GM18517 (cell line): Measurements from ENCODE around the gene BCL11A.

Experiments
- ATAC-seq: cut with Tn5 transposase; IDR thresholded peaks from one replicate; pipeline ENCODE4 v1.9.1; 2021; ENCODE audit warnings: mild to moderate bottlenecking, moderate library complexity; ENCODE audit not compliant: unreplicated experiment

The BCL11A gene

DNA sequence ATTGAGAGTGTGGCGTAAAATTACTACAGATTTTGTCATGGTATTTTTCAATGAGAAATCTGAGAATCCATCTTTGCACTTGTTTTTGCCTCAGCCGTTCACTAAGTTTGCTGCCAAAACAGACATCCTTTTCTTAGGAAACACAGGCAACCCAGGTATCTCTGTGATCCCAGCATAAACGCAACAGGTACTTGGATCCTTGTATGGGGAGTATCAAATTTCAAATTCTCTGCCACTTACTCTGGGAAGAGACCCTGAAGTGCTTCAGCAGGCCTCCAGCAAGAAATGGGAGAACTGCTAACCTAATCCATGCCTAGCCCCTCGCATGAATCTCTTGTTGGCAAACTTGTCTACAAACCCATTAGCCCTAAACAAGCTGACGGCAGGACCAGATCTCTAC lies 83.1 kb downstream of the BCL11A start:
- ATAC-seq, result no peak

DNA sequence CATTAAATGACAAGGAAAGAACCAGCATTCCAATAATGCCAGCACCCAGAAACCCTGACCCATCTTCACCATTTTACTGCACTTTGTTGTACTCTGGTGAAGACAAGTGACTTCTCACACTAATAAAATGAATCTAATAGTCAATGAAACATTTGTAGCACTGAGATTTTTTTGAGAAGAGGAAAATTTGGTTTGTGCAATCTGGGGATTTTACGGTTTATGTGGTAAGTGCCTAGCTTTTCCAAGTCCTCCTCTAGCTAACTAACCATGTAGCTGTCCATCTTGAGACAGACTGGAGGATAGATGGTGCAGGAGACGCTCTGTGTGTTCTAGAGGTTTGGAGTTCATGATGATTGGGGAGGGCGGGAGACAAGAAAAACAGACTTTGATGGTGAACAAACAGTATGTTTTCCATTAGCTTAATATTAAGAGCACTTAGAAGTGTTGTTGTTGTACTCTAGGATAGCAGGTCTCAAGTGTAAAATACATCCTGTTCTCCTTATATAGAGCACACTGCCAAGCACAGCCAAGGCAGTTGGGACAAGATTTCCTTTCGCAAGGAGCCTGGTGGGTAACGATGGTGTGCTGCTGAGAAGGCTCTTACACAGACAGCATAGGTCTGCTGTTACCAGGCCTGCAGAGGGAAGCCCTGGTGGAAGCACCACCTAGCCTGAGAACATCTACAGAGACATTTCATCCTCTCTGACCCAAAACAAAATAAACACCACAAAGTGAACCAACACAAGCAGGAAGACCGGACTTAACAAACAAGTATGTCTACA lies 83.7 kb downstream of the BCL11A start:
- ATAC-seq, result no peak

DNA sequence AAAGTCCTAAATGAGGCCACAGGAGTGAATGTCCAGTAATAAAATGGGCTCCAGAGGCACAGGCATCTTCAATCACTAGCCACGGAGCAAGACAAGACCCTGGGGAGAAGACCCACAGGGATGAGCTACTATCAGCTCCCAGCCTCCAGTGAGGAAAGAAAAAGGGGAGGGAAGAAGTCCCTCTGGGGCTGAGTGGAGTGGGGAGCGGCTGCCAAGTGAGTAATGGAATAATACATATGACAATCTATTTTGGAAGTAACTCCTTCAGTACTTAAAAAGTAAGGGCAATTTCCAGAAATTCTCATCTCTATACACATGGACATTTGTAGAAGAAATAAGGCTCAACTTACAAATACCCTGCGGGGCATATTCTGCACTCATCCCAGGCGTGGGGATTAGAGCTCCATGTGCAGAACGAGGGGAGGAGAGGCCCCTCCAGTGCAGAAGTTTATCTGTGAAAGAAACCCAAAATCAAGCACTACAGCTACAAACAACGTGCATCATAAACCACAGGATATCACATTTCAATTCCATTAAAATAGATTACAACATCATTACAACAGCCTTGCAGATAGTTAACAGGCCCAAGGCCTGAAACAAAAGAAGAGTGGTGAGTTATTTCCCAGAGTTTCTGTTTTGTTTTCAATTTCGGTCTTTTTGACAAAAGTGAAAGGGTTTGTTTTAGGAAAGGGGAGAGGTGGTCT lies 84.9 kb downstream of the BCL11A start:
- no peak for ATAC-seq

DNA sequence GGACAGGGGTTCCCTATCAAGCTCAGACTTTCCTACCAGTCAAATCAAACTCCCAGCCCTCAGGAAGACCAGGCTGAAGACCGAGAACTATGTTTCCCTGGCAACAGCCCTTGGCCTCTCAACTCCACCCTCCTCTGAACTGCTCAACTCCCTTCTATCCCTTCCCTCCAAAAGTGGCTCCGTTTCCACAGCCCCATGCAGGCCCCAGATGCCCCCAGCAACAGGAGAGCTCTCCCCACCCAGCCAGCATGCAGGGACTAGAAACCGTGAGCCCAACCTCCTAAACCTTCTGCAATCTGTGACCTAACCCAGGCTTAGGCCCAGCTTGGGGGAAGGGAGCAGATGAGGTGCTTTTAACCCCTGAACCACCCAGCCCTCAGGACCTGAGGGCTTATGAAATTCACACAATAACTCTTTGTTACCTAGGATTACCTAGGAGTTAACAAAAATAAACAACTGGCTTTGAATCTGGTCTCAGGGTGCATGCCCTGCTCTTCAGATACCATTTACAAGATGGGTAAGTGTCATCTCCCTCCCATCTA lies 87.2 kb downstream of the BCL11A start:
- no peak for ATAC-seq

DNA sequence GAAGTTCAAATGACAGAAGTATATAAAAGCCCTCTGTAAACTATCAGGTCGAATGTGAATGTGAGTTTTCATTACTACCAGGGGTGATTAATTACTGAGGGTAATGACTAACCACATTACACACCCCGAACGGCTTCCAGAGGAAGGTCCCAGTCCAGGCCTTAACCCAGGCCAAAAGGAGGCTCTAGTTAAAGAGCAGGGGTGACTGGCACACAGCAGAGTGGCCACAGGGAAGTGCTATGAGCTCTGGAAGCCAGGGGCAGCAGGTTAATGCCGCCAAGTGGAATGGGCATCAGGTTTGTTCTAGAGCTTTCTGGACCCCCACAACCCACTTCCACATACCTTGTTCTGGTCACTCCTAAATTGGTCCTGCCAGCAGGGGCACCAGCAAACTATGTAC lies 87.7 kb downstream of the BCL11A start:
- no peak for ATAC-seq

DNA sequence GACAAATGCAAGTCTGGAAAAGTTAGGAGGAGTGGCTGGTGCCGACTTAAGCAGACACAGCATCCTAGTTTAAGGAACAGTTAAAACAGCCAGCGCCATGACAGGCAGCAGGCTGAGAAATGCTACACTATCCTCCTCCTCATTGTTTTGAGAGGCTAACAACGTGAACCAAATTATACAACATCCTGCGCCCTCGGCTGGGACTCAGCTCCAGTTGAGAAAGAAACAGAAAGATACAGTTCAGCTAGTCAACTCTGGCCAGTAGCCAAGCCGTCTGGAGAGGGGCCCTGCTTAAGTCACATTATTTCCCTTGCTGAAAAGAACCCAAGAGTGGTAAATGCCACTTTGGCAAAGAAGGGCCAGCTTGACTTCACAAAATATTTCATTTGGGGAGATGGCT lies 90.2 kb downstream of the BCL11A start:
- ATAC-seq, result no peak

DNA sequence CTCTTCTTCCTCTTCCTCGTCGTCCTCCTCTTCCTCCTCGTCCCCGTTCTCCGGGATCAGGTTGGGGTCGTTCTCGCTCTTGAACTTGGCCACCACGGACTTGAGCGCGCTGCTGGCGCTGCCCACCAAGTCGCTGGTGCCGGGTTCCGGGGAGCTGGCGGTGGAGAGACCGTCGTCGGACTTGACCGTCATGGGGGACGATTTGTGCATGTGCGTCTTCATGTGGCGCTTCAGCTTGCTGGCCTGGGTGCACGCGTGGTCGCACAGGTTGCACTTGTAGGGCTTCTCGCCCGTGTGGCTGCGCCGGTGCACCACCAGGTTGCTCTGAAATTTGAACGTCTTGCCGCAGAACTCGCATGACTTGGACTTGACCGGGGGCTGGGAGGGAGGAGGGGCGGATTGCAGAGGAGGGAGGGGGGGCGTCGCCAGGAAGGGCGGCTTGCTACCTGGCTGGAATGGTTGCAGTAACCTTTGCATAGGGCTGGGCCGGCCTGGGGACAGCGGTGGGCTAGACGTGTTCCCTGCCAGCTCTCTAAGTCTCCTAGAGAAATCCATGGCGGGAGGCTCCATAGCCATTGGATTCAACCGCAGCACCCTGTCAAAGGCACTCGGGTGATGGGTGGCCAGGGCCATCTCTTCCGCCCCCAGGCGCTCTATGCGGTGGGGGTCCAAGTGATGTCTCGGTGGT lies 91.9 kb downstream of the BCL11A start:
- ATAC-seq, result no peak

DNA sequence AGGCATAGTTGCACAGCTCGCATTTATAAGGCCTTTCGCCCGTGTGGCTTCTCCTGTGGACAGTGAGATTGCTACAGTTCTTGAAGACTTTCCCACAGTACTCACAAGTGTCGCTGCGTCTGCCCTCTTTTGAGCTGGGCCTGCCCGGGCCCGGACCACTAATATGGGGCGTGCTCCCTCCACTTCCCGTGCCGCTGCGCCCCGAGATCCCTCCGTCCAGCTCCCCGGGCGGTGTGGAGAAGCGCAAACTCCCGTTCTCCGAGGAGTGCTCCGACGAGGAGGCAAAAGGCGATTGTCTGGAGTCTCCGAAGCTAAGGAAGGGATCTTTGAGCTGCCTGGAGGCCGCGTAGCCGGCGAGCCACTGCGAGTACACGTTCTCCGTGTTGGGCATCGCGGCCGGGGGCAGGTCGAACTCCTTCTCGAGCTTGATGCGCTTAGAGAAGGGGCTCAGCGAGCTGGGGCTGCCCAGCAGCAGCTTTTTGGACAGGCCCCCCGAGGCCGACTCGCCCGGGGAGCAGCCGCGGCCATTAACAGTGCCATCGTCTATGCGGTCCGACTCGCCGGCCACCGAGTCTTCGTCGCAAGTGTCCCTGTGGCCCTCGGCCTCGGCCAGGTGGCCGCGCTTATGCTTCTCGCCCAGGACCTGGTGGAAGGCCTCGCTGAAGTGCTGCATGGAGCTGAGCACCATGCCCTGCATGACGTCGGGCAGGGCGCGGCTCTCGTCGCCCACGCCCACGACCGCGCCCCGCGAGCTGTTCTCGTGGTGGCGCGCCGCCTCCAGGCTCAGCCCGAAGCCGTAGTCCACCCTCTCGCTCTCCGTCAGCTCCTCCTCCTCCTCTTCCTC lies 92.7 kb downstream of the BCL11A start:
- ATAC-seq, result no peak

DNA sequence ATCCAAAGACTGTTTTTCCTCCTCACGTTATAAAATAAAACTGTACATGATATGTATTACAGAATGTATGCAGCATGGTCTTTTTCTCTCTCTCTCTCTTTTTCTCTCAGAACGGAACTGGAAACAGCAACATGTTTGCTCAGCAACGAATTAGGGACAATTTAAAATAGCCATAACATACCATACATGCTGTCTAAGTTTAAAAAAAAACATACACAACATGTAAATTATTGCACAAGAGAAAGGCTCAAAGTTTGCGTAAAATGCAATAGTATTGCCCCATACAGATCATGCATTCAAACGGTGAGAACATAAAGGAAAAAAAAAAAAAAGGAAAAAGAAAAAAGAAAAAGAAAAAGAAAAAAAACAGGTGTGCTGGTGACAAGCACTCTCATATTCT lies 93.6 kb downstream of the BCL11A start:
- ATAC-seq, result no peak

DNA sequence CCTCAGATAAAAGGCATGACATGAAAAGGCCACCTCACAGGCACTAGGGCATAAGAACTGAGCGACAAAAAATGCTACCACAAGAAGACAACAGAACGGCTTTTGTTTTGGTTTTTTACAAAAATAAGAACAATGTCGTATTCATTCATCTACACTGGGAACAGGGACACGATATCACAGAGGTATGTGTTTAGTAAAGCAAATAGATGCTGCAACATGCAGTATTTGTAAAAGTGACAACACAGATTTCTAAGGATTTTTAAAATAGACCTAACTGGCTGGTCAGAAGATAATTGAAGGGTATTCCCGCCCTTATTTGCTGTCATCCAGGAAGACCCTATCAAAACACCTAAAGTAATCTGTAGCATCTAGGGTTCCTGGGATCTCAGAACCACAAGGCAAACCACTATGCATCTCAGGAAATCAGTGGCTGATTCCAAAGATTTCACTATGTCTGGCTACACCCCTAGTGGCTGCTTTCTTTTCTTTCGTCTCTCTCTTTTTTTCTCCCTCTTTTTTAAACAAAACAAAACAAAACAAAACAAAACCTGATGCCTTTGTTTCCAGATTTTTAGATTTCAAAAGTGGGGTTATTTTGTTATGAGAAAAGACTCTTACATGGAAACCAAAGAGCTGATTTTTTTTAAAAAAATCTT lies 97.2 kb downstream of the BCL11A start:
- no peak for ATAC-seq

DNA sequence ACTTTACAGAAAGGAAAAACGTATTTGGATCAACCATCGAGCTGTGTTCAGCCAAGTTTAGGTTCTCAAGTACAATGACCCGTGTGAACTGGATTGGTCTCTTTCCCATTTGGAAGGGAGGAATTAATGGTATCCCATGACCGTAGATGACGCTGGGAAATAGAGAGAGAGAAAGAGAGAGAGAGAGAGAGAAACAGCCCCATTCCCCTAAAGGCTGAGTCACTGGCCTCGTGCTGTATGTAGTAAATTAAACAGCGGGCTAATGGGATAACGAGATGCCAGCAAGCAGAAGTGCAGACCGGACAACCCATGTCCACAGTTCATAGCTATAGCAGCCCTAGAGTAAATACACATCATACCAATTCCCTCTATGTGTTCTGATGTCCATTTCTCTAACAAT lies 99.6 kb downstream of the BCL11A start:
- no peak for ATAC-seq

DNA sequence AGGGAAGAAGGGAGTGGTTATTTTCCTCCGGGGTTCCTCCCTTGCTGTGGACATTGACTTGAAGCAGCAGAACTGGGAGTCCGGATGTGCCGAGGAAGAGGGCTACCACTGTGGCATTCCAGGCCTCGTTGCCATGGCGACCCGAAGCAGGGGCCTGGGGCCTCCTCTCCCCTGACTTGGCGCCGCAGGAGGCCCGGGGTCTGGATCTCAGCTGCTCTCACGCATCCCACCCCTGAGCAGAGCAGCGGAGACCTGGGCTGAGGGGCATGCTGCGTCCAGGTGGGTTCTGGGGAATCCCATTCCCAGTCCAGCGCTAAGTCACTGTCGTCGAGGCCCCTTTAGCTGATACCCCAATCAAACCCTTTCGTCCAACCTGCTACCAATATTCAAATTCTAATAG lies 100.2 kb downstream of the BCL11A start:
- ATAC-seq, result no peak

DNA sequence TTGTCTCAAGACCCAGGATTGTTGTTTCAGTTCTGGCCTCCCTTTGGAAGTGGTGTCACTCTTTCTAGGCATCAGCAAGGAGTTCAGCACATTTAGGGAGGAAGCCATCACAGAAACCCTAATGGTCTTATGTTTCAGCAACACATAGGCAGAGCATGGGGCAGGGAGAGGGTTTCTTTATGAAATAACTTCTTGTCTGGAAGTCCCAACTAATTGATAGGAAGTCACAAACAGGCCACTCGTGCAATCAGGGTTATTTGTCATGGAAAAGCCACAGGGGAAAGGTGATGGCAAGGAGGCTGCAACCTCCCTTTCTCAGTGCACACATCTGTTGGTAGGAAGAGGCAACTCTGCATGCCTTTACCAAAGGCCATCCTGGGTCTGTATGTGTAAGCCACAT lies 103.0 kb downstream of the BCL11A start:
- no peak for ATAC-seq

DNA sequence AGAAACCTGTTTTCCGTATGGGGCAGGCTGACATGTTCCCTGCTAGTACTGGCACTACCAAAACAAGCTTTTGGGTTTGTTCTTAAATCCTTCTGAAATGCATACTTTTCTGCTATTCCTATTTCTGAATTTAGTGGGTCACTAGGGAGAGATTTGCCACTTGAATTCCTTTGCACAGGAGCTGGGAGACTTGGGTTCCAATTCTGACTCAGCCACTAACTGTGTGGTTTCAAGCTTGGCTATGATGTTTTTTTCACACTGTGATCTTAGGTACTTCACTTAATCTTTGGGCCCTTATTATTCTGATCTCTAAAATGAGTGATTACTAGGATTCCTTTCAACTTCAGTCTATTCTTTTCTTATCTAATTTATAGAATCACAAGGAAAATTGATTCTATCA lies 105.5 kb downstream of the BCL11A start:
- ATAC-seq, result no peak

DNA sequence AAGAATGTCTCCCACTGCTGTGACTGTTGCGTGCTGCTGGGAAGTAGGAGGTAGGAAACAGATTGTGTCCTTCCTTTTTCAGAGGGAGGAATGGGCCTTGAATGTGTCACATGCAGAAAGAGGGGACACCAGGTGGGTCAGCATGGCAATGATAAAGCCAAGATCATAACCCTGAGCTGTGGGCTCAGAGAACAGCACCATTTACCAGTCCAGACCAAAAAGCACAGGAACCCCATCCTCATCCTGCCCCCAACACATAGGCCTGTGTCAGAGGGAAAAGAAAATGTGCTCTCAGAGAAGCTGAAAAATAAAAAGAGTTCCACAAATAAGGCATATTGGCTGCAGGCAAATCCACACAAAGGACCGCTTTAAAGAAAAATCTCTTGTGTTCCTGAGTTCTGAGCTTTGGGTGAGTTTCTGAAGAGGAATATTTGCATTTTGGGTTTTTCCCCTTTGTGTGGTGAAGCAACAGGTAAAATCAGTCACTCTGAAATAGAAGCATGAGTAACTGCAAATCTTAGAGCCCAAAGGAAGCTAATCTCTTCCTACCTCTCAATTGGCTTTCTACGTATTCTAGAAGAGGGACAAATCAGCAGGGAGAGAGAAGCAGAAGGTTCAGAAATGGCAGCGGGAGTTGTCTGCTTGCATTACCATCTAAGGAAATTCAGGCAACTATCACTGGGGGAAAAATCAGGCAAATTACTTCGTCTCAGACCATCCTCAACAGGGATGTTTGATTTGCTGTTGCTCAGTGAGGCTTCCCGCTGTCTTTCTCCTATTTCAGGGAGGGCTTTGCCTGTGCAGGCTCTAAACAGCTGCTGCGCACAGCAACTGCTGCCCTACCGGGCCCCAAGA lies 106.8 kb downstream of the BCL11A start:
- ATAC-seq, result peak; percentile 96

DNA sequence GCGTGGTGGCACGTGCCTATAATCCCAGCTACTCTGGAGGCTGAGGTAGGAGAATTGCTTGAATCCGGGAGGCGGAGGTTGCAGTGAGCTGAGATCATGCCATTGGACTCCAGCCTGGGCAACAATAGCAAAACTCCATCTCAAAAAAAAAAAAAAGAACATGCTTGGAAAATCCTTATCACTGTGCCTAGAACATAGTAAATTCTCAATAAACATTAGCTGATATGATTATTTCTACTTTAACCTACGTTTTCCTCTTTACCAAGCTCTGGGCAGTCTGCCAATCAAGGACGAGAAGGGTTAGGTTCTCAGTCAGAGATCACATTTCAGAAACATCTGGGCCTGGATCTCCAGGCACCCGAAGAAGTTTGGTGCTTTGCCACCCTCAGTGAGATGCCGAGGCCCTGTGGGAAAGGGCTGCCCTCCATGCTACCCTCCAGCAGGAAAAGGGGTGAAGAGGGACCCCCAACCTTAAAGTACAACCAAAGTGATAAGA lies 107.7 kb downstream of the BCL11A start:
- ATAC-seq, result no peak

DNA sequence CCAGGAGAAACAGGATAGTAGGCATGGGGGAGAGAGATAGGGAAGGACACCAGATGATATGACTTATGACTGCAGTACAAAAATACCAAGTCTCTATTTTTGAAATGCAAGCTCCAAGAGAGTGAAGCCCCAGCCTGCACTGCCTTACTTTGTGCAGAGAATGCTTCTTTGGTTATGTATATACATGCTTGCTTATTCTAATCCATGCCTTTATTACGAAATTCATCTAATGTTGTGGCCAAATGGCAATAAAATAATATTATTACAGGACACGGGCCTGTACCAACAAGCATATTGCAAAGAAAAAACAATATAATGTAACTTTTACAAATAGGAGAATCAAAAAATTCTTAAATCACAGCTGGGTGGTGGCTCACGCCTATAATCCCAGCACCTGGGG lies 110.8 kb downstream of the BCL11A start:
- no peak for ATAC-seq

DNA sequence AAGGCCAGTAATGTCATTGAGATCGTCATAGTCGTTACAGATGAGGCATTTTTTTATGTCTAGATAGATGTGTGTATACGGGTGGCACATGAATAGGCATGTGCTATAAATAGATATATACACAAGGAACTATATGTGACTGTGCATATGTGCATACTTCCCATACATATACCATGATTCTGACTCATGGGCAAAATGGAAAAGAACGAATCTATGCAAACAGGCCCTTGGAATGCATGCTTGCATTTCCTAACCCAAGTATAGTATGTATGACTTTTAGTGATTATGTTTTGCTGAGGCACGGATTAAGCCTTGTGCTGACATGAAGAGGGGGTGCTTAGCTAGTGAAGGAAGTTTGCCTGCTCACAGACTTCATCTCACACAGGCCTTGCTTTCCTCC lies 111.7 kb downstream of the BCL11A start:
- ATAC-seq, result no peak

DNA sequence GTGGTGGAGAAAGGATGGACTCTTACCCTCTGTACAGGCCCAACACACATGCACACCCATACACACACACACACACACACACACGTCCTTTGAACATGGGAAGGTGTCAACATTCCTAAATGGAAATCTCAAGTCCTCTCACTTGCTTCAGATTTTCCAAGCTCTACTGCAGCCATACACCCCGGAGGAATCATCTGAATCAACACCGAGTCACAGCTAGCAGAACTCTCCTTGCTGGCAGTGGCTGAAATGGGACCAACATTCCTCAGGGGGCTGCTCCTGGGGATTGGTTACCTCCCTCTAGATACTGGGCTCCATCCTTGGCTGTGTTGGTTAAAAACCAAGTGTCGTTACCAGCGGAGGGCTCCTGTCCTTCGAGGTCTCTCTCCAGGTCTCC lies 112.7 kb downstream of the BCL11A start:
- ATAC-seq, result no peak
